HEK293 (cell line): ENCODE results near the gene SH3RF3.

Experiments
- ZBTB1 ChIP-seq: fragments of 450-650 bp; formaldehyde crosslinking; IDR thresholded peaks from 2 replicates; pipeline ENCODE4 v1.5.1; 2016; ENCODE audit warnings: missing biosample characterization, missing genetic modification characterization
- ZNF26 ChIP-seq: fragments of 450-650 bp; formaldehyde crosslinking; IDR thresholded peaks from 2 replicates; pipeline ENCODE4 v1.5.1; 2016; ENCODE audit warnings: missing biosample characterization, missing genetic modification characterization
- ZNF292 ChIP-seq: fragments of 450-650 bp; formaldehyde crosslinking; IDR thresholded peaks from 2 replicates; pipeline ENCODE4 v1.5.1; 2016; ENCODE audit warnings: low read depth, missing biosample characterization, missing genetic modification characterization, borderline replicate concordance
- ZNF558 ChIP-seq: fragments of 450-650 bp; formaldehyde crosslinking; IDR thresholded peaks from 2 replicates; pipeline ENCODE4 v1.5.1; 2016; ENCODE audit warnings: missing biosample characterization, missing genetic modification characterization
- TF ChIP-seq, protein P1 (sequence below): fragments of 450-650 bp; formaldehyde crosslinking; IDR thresholded peaks from 2 replicates; pipeline ENCODE4 v1.5.1; 2016; ENCODE audit warnings: missing biosample characterization, missing genetic modification characterization
- TF ChIP-seq, protein P2 (sequence below): fragments of 450-650 bp; formaldehyde crosslinking; IDR thresholded peaks from 2 replicates; pipeline ENCODE4 v1.5.1; 2016; ENCODE audit warnings: missing biosample characterization, missing genetic modification characterization
- TF ChIP-seq, protein P3 (sequence below): fragments of 450-650 bp; formaldehyde crosslinking; IDR thresholded peaks from 2 replicates; pipeline ENCODE4 v1.5.1; 2017; ENCODE audit warnings: missing biosample characterization, missing genetic modification characterization

DNA sequence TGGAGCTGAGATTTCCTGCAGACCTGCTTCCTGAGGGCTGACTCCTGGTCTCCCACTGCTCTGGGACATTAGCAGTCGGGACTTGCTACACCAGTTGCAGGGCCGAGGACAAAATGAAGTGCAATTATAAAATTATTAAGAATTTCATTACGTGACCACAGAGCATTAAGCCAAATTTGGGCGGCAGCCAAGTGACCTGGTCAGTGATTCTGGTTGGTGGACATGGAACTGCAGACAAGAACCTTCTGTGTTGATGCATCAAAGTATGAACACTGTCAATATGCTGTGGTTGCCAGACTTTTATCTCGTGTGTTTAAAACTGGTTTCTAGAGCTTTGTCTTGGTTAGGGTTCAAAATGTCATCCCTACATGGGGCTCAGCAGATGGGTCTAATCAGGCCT, 24.8 kb downstream of the SH3RF3 start:
- TF ChIP-seq, protein P1, sequence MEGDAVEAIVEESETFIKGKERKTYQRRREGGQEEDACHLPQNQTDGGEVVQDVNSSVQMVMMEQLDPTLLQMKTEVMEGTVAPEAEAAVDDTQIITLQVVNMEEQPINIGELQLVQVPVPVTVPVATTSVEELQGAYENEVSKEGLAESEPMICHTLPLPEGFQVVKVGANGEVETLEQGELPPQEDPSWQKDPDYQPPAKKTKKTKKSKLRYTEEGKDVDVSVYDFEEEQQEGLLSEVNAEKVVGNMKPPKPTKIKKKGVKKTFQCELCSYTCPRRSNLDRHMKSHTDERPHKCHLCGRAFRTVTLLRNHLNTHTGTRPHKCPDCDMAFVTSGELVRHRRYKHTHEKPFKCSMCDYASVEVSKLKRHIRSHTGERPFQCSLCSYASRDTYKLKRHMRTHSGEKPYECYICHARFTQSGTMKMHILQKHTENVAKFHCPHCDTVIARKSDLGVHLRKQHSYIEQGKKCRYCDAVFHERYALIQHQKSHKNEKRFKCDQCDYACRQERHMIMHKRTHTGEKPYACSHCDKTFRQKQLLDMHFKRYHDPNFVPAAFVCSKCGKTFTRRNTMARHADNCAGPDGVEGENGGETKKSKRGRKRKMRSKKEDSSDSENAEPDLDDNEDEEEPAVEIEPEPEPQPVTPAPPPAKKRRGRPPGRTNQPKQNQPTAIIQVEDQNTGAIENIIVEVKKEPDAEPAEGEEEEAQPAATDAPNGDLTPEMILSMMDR (tag by site-specific recombination): no peak
- TF ChIP-seq ZNF26 (tag by site-specific recombination): no peak
- TF ChIP-seq ZBTB1 (tag by site-specific recombination): no peak
- no peak for TF ChIP-seq ZNF292 (tag by site-specific recombination)
- TF ChIP-seq ZNF558 (tag by site-specific recombination): no peak
- TF ChIP-seq, protein P2, sequence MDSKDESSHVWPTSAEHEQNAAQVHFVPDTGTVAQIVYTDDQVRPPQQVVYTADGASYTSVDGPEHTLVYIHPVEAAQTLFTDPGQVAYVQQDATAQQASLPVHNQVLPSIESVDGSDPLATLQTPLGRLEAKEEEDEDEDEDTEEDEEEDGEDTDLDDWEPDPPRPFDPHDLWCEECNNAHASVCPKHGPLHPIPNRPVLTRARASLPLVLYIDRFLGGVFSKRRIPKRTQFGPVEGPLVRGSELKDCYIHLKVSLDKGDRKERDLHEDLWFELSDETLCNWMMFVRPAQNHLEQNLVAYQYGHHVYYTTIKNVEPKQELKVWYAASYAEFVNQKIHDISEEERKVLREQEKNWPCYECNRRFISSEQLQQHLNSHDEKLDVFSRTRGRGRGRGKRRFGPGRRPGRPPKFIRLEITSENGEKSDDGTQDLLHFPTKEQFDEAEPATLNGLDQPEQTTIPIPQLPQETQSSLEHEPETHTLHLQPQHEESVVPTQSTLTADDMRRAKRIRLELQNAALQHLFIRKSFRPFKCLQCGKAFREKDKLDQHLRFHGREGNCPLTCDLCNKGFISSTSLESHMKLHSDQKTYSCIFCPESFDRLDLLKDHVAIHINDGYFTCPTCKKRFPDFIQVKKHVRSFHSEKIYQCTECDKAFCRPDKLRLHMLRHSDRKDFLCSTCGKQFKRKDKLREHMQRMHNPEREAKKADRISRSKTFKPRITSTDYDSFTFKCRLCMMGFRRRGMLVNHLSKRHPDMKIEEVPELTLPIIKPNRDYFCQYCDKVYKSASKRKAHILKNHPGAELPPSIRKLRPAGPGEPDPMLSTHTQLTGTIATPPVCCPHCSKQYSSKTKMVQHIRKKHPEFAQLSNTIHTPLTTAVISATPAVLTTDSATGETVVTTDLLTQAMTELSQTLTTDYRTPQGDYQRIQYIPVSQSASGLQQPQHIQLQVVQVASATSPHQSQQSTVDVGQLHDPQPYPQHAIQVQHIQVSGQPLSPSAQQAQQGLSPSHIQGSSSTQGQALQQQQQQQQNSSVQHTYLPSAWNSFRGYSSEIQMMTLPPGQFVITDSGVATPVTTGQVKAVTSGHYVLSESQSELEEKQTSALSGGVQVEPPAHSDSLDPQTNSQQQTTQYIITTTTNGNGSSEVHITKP (tag by site-specific recombination): no peak
- TF ChIP-seq, protein P3, sequence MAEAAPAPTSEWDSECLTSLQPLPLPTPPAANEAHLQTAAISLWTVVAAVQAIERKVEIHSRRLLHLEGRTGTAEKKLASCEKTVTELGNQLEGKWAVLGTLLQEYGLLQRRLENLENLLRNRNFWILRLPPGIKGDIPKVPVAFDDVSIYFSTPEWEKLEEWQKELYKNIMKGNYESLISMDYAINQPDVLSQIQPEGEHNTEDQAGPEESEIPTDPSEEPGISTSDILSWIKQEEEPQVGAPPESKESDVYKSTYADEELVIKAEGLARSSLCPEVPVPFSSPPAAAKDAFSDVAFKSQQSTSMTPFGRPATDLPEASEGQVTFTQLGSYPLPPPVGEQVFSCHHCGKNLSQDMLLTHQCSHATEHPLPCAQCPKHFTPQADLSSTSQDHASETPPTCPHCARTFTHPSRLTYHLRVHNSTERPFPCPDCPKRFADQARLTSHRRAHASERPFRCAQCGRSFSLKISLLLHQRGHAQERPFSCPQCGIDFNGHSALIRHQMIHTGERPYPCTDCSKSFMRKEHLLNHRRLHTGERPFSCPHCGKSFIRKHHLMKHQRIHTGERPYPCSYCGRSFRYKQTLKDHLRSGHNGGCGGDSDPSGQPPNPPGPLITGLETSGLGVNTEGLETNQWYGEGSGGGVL: no peak
